GM23338 (cell line): ENCODE measurements around the gene GNPTG. TPM values are rescaled to one million over a fixed set of nuclear protein-coding genes. Genes with fewer than 3 reads are reported as not detected.

Experiments used
- ATAC-seq: fragments of 200-7000 bp; cut with Tn5 transposase; 3 replicates; pipeline ENCODE4 v1.9.1; 2020
- DNase-seq: peaks from one replicate; pipeline ENCODE4 v3.0.0-alpha.2; 2015; ENCODE audit warnings: low spot score
- H2AFZ ChIP-seq: fragments of 200-600 bp; sonication (generic); 2 replicates; pipeline ENCODE4 v1.8.0; 2016; ENCODE audit warnings: antibody characterized with exemption, mild to moderate bottlenecking, moderate library complexity
- H3F3A ChIP-seq: fragments of 200-600 bp; sonication (generic); replicated peaks from 2 replicates; pipeline ENCODE4 v1.8.0; 2017; ENCODE audit warnings: antibody characterized with exemption, mixed run types, low read depth
- H3K27ac ChIP-seq: fragments of 200-600 bp; sonication (generic); 2 replicates; pipeline ENCODE4 v1.6.1; 2016; ENCODE audit warnings: low read depth
- H3K27me3 ChIP-seq: fragments of 200-600 bp; sonication (generic); 2 replicates; pipeline ENCODE4 v1.8.0; 2016; ENCODE audit warnings: mild to moderate bottlenecking, mixed run types, moderate library complexity; ENCODE audit not compliant: insufficient read depth
- H3K36me3 ChIP-seq: fragments of 200-600 bp; sonication (generic); 2 replicates; pipeline ENCODE4 v1.8.0; 2016; ENCODE audit warnings: mild to moderate bottlenecking; ENCODE audit not compliant: insufficient read depth
- H3K4me1 ChIP-seq: fragments of 200-600 bp; sonication (generic); 2 replicates; pipeline ENCODE4 v1.8.0; 2016; ENCODE audit warnings: mild to moderate bottlenecking, moderate library complexity; ENCODE audit not compliant: insufficient read depth
- H3K4me2 ChIP-seq: fragments of 200-600 bp; sonication (generic); 2 replicates; pipeline ENCODE4 v1.7.1; 2017; ENCODE audit warnings: mixed run types
- H3K4me3 ChIP-seq: fragments of 200-600 bp; sonication (generic); 2 replicates; pipeline ENCODE4 v1.6.1; 2016; ENCODE audit warnings: mixed run types
- H3K79me2 ChIP-seq: fragments of 200-600 bp; sonication (generic); replicated peaks from 2 replicates; pipeline ENCODE4 v1.8.0; 2017; ENCODE audit warnings: mild to moderate bottlenecking; ENCODE audit not compliant: insufficient read depth
- H3K9me2 ChIP-seq: fragments of 200-600 bp; sonication (generic); 2 replicates; pipeline ENCODE4 v1.8.0; 2017; ENCODE audit not compliant: insufficient read depth
- H4K20me1 ChIP-seq: fragments of 200-600 bp; sonication (generic); replicated peaks from 2 replicates; pipeline ENCODE4 v1.8.0; 2017; ENCODE audit warnings: mild to moderate bottlenecking; ENCODE audit not compliant: insufficient read depth
- H3K27ac Mint-ChIP-seq: 2 replicates; pipeline ENCODE4 v1.8.0; 2020; ENCODE audit warnings: inconsistent platforms, mild to moderate bottlenecking, moderate library complexity, mixed read lengths
- H3K27me3 Mint-ChIP-seq: 3 replicates; pipeline ENCODE4 v1.8.0; 2022; ENCODE audit warnings: low read depth, mild to moderate bottlenecking, moderate library complexity, mixed read lengths, inconsistent platforms; ENCODE audit not compliant: insufficient read depth, poor library complexity
- H3K36me3 Mint-ChIP-seq: 3 replicates; pipeline ENCODE4 v1.8.0; 2021; ENCODE audit warnings: low read depth, mild to moderate bottlenecking, inconsistent platforms, moderate library complexity, mixed read lengths
- H3K4me1 Mint-ChIP-seq: 3 replicates; pipeline ENCODE4 v1.8.0; 2020; ENCODE audit warnings: mild to moderate bottlenecking, inconsistent platforms, mixed read lengths
- H3K4me3 Mint-ChIP-seq: 3 replicates; pipeline ENCODE4 v1.8.0; 2021; ENCODE audit warnings: moderate library complexity, mild to moderate bottlenecking, inconsistent platforms, mixed read lengths
- H3K9me3 Mint-ChIP-seq: 3 replicates; pipeline ENCODE4 v1.8.0; 2020; ENCODE audit warnings: moderate library complexity, mild to moderate bottlenecking, inconsistent platforms, mixed read lengths
- CREB1 ChIP-seq: fragments of 250-450 bp; sonication (Bioruptor Pico); IDR thresholded peaks from 2 replicates; pipeline ENCODE4 v1.5.0; 2020; ENCODE audit warnings: low read depth, mild to moderate bottlenecking, moderate library complexity
- EZH2 ChIP-seq: fragments of 200-600 bp; sonication (generic); IDR thresholded peaks from one replicate; pipeline ENCODE4 v1.8.0; 2017; ENCODE audit warnings: antibody characterized with exemption, mild to moderate bottlenecking, low read depth; ENCODE audit not compliant: unreplicated experiment
- REST ChIP-seq: IDR thresholded peaks from one replicate; pipeline ENCODE4 v1.6.1; 2018; ENCODE audit warnings: antibody characterized with exemption; ENCODE audit not compliant: unreplicated experiment
- STAT1 ChIP-seq: IDR thresholded peaks from one replicate; pipeline ENCODE4 v1.6.1; 2016; ENCODE audit warnings: antibody characterized with exemption; ENCODE audit not compliant: unreplicated experiment
- ZNF331 ChIP-seq: fragments of 250-450 bp; sonication (Bioruptor Pico); IDR thresholded peaks from 2 replicates; pipeline ENCODE4 v1.5.0; 2020; ENCODE audit warnings: low read depth, mild to moderate bottlenecking, moderate library complexity
- polyA plus RNA-seq: library from polyadenylated mRNA; unstranded; fragments of >200 nt; fragmentation: Nextera tagmentation; extraction: Ambion mirVana; gene quantifications from 2 replicates; pipeline ENCODE4 v1.2.1, GENCODE V29; 2016
- total RNA-seq: library from RNA; depleted of rRNA; stranded (reverse); fragments of >200 nt; shearing (Covaris generic); gene quantifications from 2 replicates; pipeline ENCODE4 v1.2.3, GENCODE V29; 2014
- TF ChIP-seq, protein P1 (sequence below): fragments of 250-450 bp; sonication (Bioruptor Pico); IDR thresholded peaks from 2 replicates; pipeline ENCODE4 v1.5.0; 2020; ENCODE audit warnings: mild to moderate bottlenecking, moderate library complexity

The GNPTG gene
- total and polyA plus RNA-seq, 2 experiments from 2014 or later: 23.3 to 41.0 TPM

GRCh38 chr16:1320097-1320496 is 31.6 kb upstream of the GNPTG start:
- H3K36me3 Mint-ChIP-seq: peaks cover 90% of the 10 kb centered on the region
- TF ChIP-seq CREB1 (CRISPR knock-in tag) (no peak), EZH2 (no peak), ZNF331 (no peak), REST (no peak), STAT1 (no peak)
- TF ChIP-seq, protein P1, sequence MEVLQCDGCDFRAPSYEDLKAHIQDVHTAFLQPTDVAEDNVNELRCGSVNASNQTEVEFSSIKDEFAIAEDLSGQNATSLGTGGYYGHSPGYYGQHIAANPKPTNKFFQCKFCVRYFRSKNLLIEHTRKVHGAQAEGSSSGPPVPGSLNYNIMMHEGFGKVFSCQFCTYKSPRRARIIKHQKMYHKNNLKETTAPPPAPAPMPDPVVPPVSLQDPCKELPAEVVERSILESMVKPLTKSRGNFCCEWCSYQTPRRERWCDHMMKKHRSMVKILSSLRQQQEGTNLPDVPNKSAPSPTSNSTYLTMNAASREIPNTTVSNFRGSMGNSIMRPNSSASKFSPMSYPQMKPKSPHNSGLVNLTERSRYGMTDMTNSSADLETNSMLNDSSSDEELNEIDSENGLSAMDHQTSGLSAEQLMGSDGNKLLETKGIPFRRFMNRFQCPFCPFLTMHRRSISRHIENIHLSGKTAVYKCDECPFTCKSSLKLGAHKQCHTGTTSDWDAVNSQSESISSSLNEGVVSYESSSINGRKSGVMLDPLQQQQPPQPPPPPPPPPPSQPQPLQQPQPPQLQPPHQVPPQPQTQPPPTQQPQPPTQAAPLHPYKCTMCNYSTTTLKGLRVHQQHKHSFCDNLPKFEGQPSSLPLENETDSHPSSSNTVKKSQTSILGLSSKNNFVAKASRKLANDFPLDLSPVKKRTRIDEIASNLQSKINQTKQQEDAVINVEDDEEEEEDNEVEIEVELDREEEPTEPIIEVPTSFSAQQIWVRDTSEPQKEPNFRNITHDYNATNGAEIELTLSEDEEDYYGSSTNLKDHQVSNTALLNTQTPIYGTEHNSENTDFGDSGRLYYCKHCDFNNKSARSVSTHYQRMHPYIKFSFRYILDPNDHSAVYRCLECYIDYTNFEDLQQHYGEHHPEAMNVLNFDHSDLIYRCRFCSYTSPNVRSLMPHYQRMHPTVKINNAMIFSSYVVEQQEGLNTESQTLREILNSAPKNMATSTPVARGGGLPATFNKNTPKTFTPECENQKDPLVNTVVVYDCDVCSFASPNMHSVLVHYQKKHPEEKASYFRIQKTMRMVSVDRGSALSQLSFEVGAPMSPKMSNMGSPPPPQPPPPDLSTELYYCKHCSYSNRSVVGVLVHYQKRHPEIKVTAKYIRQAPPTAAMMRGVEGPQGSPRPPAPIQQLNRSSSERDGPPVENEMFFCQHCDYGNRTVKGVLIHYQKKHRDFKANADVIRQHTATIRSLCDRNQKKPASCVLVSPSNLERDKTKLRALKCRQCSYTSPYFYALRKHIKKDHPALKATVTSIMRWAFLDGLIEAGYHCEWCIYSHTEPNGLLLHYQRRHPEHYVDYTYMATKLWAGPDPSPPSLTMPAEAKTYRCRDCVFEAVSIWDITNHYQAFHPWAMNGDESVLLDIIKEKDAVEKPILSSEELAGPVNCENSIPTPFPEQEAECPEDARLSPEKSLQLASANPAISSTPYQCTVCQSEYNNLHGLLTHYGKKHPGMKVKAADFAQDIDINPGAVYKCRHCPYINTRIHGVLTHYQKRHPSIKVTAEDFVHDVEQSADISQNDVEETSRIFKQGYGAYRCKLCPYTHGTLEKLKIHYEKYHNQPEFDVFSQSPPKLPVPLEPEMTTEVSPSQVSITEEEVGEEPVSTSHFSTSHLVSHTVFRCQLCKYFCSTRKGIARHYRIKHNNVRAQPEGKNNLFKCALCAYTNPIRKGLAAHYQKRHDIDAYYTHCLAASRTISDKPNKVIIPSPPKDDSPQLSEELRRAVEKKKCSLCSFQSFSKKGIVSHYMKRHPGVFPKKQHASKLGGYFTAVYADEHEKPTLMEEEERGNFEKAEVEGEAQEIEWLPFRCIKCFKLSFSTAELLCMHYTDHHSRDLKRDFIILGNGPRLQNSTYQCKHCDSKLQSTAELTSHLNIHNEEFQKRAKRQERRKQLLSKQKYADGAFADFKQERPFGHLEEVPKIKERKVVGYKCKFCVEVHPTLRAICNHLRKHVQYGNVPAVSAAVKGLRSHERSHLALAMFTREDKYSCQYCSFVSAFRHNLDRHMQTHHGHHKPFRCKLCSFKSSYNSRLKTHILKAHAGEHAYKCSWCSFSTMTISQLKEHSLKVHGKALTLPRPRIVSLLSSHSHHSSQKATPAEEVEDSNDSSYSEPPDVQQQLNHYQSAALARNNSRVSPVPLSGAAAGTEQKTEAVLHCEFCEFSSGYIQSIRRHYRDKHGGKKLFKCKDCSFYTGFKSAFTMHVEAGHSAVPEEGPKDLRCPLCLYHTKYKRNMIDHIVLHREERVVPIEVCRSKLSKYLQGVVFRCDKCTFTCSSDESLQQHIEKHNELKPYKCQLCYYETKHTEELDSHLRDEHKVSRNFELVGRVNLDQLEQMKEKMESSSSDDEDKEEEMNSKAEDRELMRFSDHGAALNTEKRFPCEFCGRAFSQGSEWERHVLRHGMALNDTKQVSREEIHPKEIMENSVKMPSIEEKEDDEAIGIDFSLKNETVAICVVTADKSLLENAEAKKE (CRISPR knock-in tag): no peak
- no peak overlapping the region for H3K27ac Mint-ChIP-seq
- Histone ChIP-seq H4K20me1 (peaks cover 18% of the 10 kb centered on the region), H3K4me1 (no peaks in the 10 kb centered on the region), H3K9me2 (no peaks in the 10 kb centered on the region), H2AFZ (no peak overlapping the region), H3K36me3 (peaks cover 36% of the 10 kb centered on the region), H3K27me3 (no peaks in the 10 kb centered on the region), H3K79me2 (peaks cover 45% of the 10 kb centered on the region), H3K4me3 (no peak overlapping the region), H3K27ac (no peak overlapping the region), H3F3A (peaks cover 12% of the 10 kb centered on the region; the same call in 1 of the 2 replicates), H3K4me2 (no peak overlapping the region)
- no peak for ATAC-seq
- peaks cover 14% of the 10 kb centered on the region for H3K27me3 Mint-ChIP-seq
- H3K4me1 Mint-ChIP-seq: peaks cover 3% of the 10 kb centered on the region; the same call in 1 of the 3 replicates
- H3K9me3 Mint-ChIP-seq: no peaks in the 10 kb centered on the region
- no peak for DNase-seq
- H3K4me3 Mint-ChIP-seq: no peak overlapping the region
